NCI-H1105 treated with DMSO at 0.1 percent for 48 hours (cell line): ENCODE data around the gene CRTAP.
"Not testable (repeated sequence)": the region's sequence is repeated elsewhere in the genome, so short reads cannot be mapped to it uniquely, and the experiment has no call there.

Source experiments
- DNase-seq: peaks from one replicate; lab custom pipeline; 2025; lab: John Stamatoyannopoulos, UW

The CRTAP gene

DNA sequence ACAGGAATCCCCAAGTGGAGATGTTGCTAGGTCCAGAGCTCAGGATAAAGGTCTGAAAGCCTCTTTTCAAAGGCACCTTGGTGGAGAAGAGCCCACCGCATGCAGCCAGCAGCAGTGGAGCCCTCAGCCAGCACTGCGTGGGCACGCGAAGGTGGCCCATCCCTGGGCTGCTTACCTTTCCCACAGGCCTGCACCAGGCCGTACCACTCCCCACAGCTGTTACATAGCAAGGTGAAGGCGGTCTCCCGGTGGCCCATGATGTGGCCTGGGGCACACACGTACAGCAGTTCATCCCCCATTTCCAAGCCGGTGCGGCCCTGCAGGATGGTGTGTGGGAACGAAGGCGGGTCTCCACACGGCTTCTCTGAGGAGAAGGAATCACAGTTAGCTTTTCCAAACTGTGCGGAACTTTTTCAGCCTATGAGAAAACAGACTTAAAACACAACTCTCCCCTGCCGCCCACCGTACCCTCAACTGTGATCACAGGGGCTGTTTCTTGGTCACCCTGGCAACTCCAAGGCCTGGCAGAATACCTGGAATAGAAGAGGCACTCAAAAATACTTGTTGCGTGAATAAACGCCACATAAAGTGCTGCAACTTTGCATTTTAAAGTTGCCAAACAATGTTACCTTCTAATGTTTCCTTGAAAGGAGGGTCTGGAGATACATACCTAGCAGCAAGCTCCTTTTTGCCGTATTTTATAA, 61.0 kb downstream of the CRTAP start:
- DNase-seq = no peak

DNA sequence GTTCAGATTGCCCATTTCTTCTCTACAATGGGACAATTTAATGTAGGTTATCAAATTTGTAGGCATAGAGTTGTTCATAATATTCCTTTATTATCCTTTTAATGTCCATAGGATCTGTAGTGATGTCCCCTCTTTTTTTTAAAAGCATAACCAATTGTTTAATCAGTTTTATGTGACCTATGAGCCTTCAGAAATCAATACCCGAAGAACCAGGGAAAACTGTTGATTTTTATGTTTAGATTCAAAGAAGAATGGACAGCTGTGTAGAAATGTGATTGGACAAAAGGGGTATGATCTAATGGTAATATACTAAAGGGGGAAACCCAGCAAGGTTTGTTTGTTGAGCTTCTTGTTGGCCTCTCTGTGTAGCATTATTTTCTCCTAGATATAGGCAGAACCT, 65.3 kb downstream of the CRTAP start:
- no peak for DNase-seq

DNA sequence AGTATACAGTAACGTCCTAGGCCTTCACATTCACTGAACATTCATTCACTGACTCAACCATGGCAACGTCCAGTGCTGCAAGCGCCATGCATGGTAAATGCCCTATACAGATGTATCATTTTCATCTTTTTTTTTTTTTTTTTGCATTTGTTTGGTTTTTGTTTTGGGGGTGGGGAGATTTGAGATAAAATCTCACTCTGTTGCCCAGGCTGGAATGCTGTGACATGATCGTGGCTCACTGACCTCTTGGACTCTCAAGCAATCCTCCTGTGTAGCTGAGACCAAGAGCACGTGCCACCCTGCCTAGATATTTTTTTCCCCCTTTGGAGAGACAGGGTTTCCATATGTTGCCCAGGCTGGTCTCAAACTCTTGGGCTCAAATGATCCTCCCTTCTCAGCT, 67.4 kb downstream of the CRTAP start:
- DNase-seq = no peak

DNA sequence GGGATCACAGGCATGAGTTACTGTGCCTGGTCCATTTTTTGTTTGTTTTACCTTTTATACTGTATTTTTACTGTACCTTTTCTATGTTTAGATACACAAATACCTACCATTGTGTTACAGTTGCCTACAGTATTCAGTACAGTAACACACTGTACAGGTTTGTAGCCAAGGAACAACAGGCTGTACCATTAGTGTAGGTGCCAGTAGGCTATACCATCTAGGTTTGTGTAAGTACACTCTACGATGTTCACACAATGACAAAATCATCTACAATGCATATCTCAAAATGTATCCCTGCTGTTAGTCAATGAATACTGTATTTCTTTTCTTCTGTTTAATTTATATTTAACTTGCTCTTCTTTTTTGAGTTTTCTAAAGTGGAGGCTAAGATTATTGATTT, 67.8 kb downstream of the CRTAP start:
- DNase-seq = not testable (repeated sequence)

DNA sequence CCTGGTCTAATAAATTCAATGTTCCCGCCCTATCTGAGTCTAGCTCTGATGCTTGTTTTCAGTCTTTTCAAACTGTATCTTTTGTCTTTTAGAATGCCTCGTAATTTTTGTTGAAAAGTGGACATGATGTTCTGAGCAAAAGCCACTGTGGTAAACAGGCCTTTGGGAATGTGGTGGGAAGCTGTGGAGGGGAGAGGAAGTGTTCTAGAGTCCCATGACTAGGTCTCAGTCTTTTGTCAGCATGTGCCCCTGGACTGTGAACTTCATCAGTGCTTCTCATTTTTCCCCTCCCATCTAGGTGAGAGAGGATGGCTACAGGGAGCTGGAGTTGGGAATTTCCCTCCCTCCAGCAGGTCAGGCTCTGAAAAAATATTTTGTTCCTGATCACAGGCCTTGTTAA, 71.0 kb downstream of the CRTAP start:
- no peak for DNase-seq

DNA sequence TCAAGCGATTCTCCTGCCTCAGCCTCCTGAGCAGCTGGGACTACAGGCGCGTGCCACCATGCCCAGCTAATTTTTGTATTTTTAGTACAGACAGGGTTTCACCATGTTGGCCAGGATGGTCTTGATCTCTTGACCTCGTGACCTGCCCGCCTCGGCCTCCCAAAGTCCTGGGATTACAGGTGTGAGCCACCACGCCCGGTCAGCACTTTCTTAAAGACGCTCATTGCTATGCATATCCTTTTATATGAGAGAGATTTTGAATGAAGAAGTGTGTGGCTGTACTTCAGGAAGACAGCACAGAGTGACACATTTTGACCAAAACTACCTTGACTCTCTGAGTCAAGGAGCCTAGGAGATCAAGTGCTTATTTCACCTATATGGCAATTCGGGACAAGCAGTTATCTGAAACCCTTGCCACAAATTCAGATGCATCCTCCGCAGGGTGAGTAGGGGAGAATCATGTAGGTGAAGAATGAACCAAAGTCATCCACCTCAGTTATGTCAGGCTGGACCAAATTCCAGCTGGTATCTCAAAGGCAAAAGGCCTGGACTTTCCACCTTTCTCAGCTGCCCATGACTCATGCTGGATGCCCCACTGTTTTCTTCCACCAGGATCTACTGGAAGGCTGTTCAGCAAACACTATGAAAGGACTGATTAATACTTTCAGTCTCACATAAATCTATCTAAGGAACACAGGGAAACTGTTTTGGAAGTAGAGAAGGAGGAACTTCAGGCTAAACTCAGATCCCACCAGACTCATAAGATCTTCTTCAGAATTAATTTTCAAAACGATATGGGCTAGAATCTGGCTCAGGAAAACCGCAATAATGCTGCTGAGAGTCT, 72.9 kb downstream of the CRTAP start:
- DNase-seq = no peak

DNA sequence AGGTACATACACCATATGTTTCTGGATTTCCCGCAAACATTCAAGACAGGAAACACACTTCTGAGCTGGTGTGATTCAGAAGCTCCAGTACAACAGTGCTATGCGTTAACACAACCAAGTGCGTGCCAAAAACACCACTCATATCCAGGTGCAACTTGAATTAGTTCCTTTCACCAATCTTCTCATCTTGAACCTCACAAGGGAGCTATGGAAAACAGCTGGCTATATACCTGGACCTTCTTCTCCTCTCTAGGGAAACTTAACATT, 73.5 kb downstream of the CRTAP start:
- no peak for DNase-seq

DNA sequence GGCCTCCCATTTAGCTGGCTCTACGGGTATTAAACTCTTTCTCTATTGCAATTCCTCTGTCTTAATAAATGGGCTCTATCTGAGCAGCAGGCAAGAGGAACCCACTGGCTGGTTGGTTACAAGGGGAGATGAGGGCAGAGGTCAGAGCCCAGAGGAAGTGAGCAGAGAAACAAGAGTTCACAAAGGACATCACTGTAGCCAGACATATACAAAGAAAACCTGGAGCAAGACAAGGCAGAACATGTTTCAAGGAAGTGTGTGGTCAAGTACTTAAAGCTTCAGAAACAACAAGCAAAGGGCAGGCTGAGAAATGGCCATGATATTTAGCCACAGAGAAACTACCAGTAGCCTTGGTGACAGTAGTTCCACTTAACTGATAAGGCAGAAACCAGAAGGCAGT, 80.5 kb downstream of the CRTAP start:
- no peak for DNase-seq

DNA sequence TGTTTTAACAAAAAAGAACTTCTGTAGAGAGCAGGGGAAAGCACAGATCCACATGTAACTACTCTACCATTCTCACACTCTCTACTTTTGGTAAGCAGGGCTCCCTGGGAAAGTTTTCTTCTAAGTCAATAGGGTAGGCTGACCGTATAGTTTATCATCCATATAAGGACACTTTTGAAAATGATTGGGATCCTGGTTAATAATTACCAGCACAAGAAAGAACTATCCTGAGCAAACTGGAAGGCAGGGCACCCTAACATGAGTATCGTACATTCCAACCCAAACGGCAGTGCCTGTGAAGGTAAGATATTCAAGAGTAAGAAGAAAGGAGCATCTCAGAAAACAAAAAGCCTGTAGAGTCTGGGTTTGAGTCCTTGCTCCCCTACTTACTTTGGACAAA, 82.7 kb downstream of the CRTAP start:
- DNase-seq = no peak
